ENCODE data around the gene AKAP8.
"Not testable (repeated sequence)": the region's sequence is repeated elsewhere in the genome, so short reads cannot be mapped to it uniquely, and the experiment has no call there.

GRCh38 chr19:15363791-15364190 is 15.8 kb downstream of the AKAP8 start:
- TF ChIP-seq, protein P1, sequence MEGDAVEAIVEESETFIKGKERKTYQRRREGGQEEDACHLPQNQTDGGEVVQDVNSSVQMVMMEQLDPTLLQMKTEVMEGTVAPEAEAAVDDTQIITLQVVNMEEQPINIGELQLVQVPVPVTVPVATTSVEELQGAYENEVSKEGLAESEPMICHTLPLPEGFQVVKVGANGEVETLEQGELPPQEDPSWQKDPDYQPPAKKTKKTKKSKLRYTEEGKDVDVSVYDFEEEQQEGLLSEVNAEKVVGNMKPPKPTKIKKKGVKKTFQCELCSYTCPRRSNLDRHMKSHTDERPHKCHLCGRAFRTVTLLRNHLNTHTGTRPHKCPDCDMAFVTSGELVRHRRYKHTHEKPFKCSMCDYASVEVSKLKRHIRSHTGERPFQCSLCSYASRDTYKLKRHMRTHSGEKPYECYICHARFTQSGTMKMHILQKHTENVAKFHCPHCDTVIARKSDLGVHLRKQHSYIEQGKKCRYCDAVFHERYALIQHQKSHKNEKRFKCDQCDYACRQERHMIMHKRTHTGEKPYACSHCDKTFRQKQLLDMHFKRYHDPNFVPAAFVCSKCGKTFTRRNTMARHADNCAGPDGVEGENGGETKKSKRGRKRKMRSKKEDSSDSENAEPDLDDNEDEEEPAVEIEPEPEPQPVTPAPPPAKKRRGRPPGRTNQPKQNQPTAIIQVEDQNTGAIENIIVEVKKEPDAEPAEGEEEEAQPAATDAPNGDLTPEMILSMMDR (IDR thresholded peaks at IDR 0.05), result not testable (repeated sequence)
- not testable (repeated sequence) for TF ChIP-seq POLR2A, POLR2AphosphoS5, EP300 (IDR thresholded peaks at IDR 0.05)
